ENCODE results near the gene TNFAIP8L3.
"Not testable (repeated sequence)": the region's sequence is repeated elsewhere in the genome, so short reads cannot be mapped to it uniquely, and the experiment has no call there.

The TNFAIP8L3 gene

GRCh38 chr15:51094606-51095569 lies at the start of gene TNFAIP8L3:
Gene TNFAIP8L3 (minus strand): TSS chr15:51094906. CDS start chr15:51094595, 311 bp downstream.
- DNase-seq (ENCODE audit: low read depth) = no peak

GRCh38 chr15:51144021-51144532 lies 49.4 kb upstream of the TNFAIP8L3 start:
- DNase-seq (ENCODE audit: low read depth) = peak; percentile 49

- not testable (repeated sequence) for DNase-seq (ENCODE audit: low read depth)
These were observed 45.6 kb upstream of the TNFAIP8L3 start for GRCh38 chr15:51140347-51140746.

- DNase-seq (ENCODE audit: low read depth) = no peak
These were observed 44.4 kb upstream of the TNFAIP8L3 start for GRCh38 chr15:51139091-51139490.

GRCh38 chr15:51137880-51138430 lies 43.2 kb upstream of the TNFAIP8L3 start:
- DNase-seq (ENCODE audit: low read depth) = no peak

- no peak for DNase-seq (ENCODE audit: low read depth)
These were observed 42.3 kb upstream of the TNFAIP8L3 start for GRCh38 chr15:51137024-51137423.

- no peak for DNase-seq (ENCODE audit: low read depth)
These were observed 40.6 kb upstream of the TNFAIP8L3 start for GRCh38 chr15:51135276-51135675.

- DNase-seq (ENCODE audit: low read depth) = no peak
These were observed 39.9 kb upstream of the TNFAIP8L3 start for GRCh38 chr15:51134416-51135199.

GRCh38 chr15:51133140-51133765 lies 38.5 kb upstream of the TNFAIP8L3 start:
- DNase-seq (ENCODE audit: low read depth) = no peak

GRCh38 chr15:51132384-51133139 lies 37.9 kb upstream of the TNFAIP8L3 start:
- DNase-seq (ENCODE audit: low read depth) = peak; percentile 96

GRCh38 chr15:51131596-51132290 lies 37.0 kb upstream of the TNFAIP8L3 start:
- DNase-seq (ENCODE audit: low read depth) = no peak

- no peak for DNase-seq (ENCODE audit: low read depth)
These were observed 35.6 kb upstream of the TNFAIP8L3 start for GRCh38 chr15:51130344-51130743.

GRCh38 chr15:51129535-51130188 lies 35.0 kb upstream of the TNFAIP8L3 start:
- no peak for DNase-seq (ENCODE audit: low read depth)

GRCh38 chr15:51128701-51129100 lies 34.0 kb upstream of the TNFAIP8L3 start:
- DNase-seq (ENCODE audit: low read depth) = no peak

- no peak for DNase-seq (ENCODE audit: low read depth)
These were observed 32.1 kb upstream of the TNFAIP8L3 start for GRCh38 chr15:51126842-51127241.

GRCh38 chr15:51123002-51123401 lies 28.3 kb upstream of the TNFAIP8L3 start:
- not testable (repeated sequence) for DNase-seq (ENCODE audit: low read depth)

- DNase-seq (ENCODE audit: low read depth) = no peak
These were observed 27.0 kb upstream of the TNFAIP8L3 start for GRCh38 chr15:51121631-51122225.

- DNase-seq (ENCODE audit: low read depth) = peak; percentile 84
These were observed 26.4 kb upstream of the TNFAIP8L3 start for GRCh38 chr15:51121118-51121517.

- no peak for DNase-seq (ENCODE audit: low read depth)
These were observed 24.4 kb upstream of the TNFAIP8L3 start for GRCh38 chr15:51119120-51119519.

Measured in fibroblast of the conjunctiva (primary cell).